MM.1S (cell line): ENCODE data around the gene TSSC4.

Source experiments
- DNase-seq: peaks from one replicate; pipeline ENCODE4 v3.0.0-alpha.2; 2015
- H2AFZ ChIP-seq: fragments of 300-600 bp; sonication (generic); 2 replicates; pipeline ENCODE4 v1.6.0; 2016; ENCODE audit warnings: antibody characterized with exemption, low read length
- H3F3A ChIP-seq: fragments of 300-600 bp; sonication (generic); 2 replicates; pipeline ENCODE4 v1.6.1; 2016; ENCODE audit warnings: mild to moderate bottlenecking, antibody characterized with exemption, low read length, moderate library complexity, mixed read lengths; ENCODE audit not compliant: insufficient read depth
- H3K27ac ChIP-seq: fragments of 300-600 bp; sonication (generic); 2 replicates; pipeline ENCODE4 v1.5.1; 2016; ENCODE audit warnings: mild to moderate bottlenecking, low read length
- H3K27me3 ChIP-seq: fragments of 300-600 bp; sonication (generic); replicated peaks from 2 replicates; pipeline ENCODE4 v1.6.0; 2016; ENCODE audit warnings: low read length; ENCODE audit not compliant: insufficient read depth
- H3K36me3 ChIP-seq: fragments of 300-600 bp; sonication (generic); replicated peaks from 2 replicates; pipeline ENCODE4 v1.6.1; 2016; ENCODE audit warnings: mild to moderate bottlenecking, low read length, mixed read lengths; ENCODE audit not compliant: insufficient read depth
- H3K4me1 ChIP-seq: fragments of 300-600 bp; sonication (generic); 2 replicates; pipeline ENCODE4 v1.6.1; 2016; ENCODE audit warnings: low read length, mixed read lengths
- H3K4me2 ChIP-seq: fragments of 300-600 bp; sonication (generic); 2 replicates; pipeline ENCODE4 v1.6.0; 2016; ENCODE audit warnings: low read depth, low read length
- H3K4me3 ChIP-seq: fragments of 300-600 bp; sonication (generic); 2 replicates; pipeline ENCODE4 v1.5.1; 2016; ENCODE audit warnings: low read length, mixed read lengths
- H3K79me2 ChIP-seq: fragments of 300-600 bp; sonication (generic); 2 replicates; pipeline ENCODE4 v1.6.1; 2016; ENCODE audit warnings: mixed run types, low read length, mixed read lengths
- H3K9ac ChIP-seq: fragments of 300-600 bp; sonication (generic); 2 replicates; pipeline ENCODE4 v1.6.1; 2016; ENCODE audit warnings: low read length, mixed read lengths
- H3K9me2 ChIP-seq: fragments of 300-600 bp; sonication (generic); replicated peaks from 2 replicates; pipeline ENCODE4 v1.6.1; 2016; ENCODE audit warnings: mild to moderate bottlenecking, low read length, mixed read lengths; ENCODE audit not compliant: insufficient read depth
- H3K9me3 ChIP-seq: fragments of 300-600 bp; sonication (generic); replicated peaks from 2 replicates; pipeline ENCODE4 v1.6.1; 2016; ENCODE audit warnings: mild to moderate bottlenecking, low read length, mixed read lengths; ENCODE audit not compliant: insufficient read depth
- H4K20me1 ChIP-seq: fragments of 300-600 bp; sonication (generic); 2 replicates; pipeline ENCODE4 v1.6.1; 2016; ENCODE audit warnings: mild to moderate bottlenecking, low read length, moderate library complexity, mixed read lengths; ENCODE audit not compliant: insufficient read depth
- EZH2 ChIP-seq: fragments of 300-600 bp; sonication (generic); optimal IDR thresholded peaks from 2 replicates; pipeline ENCODE3; 2017; ENCODE audit warnings: low read depth, mild to moderate bottlenecking, antibody characterized with exemption, low read length, mixed read lengths
- EZH2phosphoT487 ChIP-seq: fragments of 300-600 bp; sonication (generic); IDR thresholded peaks from 2 replicates; pipeline ENCODE4 v1.6.1; 2018; ENCODE audit warnings: antibody characterized with exemption, low read length
- TF ChIP-seq, protein P1 (sequence below): fragments of 300-600 bp; sonication (generic); IDR thresholded peaks from 2 replicates; pipeline ENCODE4 v1.5.1; 2016; ENCODE audit warnings: antibody characterized with exemption, low read length, mixed read lengths

TSSC4 gene

DNA sequence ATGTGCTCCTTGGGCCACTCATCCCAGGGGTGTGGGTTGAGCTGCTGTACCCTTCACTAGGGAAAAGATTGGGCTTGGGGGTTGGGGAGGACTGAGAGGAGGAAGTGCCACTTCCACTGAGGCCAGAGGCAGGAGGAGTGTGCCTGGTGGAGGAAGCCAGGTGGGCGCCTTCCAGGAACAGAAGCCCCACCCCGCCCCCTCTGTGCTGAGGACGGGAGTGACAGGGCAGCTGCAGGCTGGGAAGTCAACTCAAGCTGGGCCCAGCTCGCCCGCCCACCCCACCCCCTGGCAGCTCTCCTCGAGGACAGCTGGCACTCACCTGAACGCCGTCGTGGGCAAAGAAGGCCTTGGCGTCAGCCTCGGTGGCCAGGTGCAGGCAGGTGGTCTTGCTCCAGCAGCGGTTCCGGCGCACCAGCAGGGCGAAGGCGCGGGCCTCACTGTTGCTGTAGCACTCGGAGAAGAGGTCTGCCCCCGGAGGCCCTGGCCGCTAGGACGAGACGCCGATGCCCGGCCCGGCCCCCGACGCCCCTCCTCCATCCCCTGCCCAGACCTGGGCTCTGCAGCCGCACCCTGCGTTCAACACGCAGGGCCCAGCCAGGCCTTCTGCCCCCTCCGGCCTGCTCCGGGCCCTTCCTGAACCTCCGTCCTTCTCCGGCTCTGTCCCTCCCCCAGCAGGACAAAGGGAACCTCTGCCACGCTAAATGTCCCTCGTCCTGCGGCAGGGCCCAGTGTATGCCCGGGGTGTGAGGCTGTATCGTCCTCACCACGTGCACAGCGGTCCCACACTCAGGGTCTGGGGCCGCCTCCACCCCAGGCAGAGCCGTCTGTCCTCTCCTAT is 13.4 kb downstream of the TSSC4 start:
- H2AFZ ChIP-seq = no peak overlapping the region
- H3K4me2 ChIP-seq = no peak overlapping the region
- H3K36me3 ChIP-seq = no peaks in the 10 kb centered on the region
- no peaks in the 10 kb centered on the region for H3K4me1 ChIP-seq
- H3K9me3 ChIP-seq = no peaks in the 10 kb centered on the region
- H3K27me3 ChIP-seq = peaks cover 96% of the 10 kb centered on the region
- H4K20me1 ChIP-seq = no peaks in the 10 kb centered on the region
- no peak overlapping the region for H3K27ac ChIP-seq
- H3F3A ChIP-seq = no peaks in the 10 kb centered on the region
- no peak overlapping the region for H3K4me3 ChIP-seq
- DNase-seq = no peak
- H3K9me2 ChIP-seq = no peaks in the 10 kb centered on the region
- H3K79me2 ChIP-seq = no peaks in the 10 kb centered on the region
- TF ChIP-seq EZH2phosphoT487 (no peak), EZH2 (no peak)
- TF ChIP-seq, protein P1, sequence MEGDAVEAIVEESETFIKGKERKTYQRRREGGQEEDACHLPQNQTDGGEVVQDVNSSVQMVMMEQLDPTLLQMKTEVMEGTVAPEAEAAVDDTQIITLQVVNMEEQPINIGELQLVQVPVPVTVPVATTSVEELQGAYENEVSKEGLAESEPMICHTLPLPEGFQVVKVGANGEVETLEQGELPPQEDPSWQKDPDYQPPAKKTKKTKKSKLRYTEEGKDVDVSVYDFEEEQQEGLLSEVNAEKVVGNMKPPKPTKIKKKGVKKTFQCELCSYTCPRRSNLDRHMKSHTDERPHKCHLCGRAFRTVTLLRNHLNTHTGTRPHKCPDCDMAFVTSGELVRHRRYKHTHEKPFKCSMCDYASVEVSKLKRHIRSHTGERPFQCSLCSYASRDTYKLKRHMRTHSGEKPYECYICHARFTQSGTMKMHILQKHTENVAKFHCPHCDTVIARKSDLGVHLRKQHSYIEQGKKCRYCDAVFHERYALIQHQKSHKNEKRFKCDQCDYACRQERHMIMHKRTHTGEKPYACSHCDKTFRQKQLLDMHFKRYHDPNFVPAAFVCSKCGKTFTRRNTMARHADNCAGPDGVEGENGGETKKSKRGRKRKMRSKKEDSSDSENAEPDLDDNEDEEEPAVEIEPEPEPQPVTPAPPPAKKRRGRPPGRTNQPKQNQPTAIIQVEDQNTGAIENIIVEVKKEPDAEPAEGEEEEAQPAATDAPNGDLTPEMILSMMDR = no peak
- H3K9ac ChIP-seq = no peak overlapping the region

DNA sequence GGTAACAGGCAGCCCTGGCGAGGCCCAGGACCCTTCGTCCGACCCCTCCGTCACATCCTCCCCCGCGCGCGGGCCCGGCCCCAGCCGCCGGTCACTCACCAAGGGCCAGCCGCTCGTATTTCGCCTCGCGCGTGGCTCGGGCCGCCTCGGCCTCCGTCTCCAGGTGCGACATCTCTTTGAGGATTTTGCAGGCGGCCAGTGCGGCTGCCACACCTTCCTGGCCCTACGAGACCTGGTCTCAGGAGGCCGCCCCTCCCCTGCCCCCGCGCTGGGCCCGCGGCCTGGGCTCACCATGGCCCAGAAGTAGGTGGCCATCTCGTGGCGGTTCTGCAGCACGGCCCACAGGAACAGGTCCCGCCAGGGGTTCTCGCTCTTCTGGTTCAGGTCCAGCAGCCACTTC is 14.1 kb downstream of the TSSC4 start:
- Histone ChIP-seq H3K79me2 (no peaks in the 10 kb centered on the region), H3K27me3 (peaks cover 91% of the 10 kb centered on the region), H3F3A (no peaks in the 10 kb centered on the region), H3K9ac (no peak overlapping the region), H3K27ac (no peak overlapping the region), H4K20me1 (no peaks in the 10 kb centered on the region), H3K9me2 (no peaks in the 10 kb centered on the region), H3K4me3 (no peak overlapping the region), H3K4me1 (no peaks in the 10 kb centered on the region), H3K36me3 (no peaks in the 10 kb centered on the region), H2AFZ (no peak overlapping the region), H3K4me2 (no peak overlapping the region), H3K9me3 (no peaks in the 10 kb centered on the region)
- DNase-seq = no peak
- TF ChIP-seq, protein P1 = no peak
- no peak for TF ChIP-seq EZH2phosphoT487
- no peak for TF ChIP-seq EZH2

DNA sequence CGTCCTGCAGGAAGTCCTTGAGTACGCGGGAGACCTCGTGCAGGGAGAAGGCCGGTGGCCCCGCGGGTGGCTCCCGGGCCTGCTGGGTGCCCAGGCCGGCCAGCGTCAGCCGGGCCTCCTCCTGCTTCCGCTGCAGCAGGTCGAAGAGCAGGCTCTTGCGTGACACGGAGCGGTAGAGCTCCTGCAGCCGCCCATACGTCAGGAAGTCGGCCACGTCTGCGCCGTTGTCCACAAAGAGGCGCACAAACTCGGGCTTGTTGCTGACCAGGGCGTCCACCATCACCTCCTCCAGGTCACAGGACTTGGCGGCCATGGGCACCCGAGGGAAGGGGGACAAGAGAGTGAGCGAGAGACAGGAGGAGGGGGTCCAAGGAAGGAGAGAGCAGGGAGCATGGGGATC is 14.6 kb downstream of the TSSC4 start:
- Histone ChIP-seq H3K9me3 (no peaks in the 10 kb centered on the region), H3K4me1 (no peaks in the 10 kb centered on the region), H3K79me2 (no peaks in the 10 kb centered on the region), H3K27ac (no peak overlapping the region), H3K4me2 (no peak overlapping the region), H3F3A (no peaks in the 10 kb centered on the region), H3K4me3 (no peak overlapping the region), H2AFZ (no peak overlapping the region), H3K36me3 (no peaks in the 10 kb centered on the region), H3K9me2 (no peaks in the 10 kb centered on the region), H3K9ac (no peak overlapping the region), H3K27me3 (peaks cover 86% of the 10 kb centered on the region), H4K20me1 (no peaks in the 10 kb centered on the region)
- TF ChIP-seq EZH2 = no peak
- TF ChIP-seq EZH2phosphoT487 = no peak
- TF ChIP-seq, protein P1 = no peak
- no peak for DNase-seq
